Natural killer cell (primary cell): ENCODE results near the gene HK3. TPM values are rescaled to one million over a fixed set of nuclear protein-coding genes. Genes with fewer than 3 reads are reported as not detected.
"Not testable (repeated sequence)": the region's sequence is repeated elsewhere in the genome, so short reads cannot be mapped to it uniquely, and the experiment has no call there.

Experiments used
- ATAC-seq, 3 donors: fragments of 150-1000 bp in 2 of 3; fragments of 200-7000 bp in 1 of 3; cut with Tn5 transposase; 1 replicate in 1 of 3; 2 replicates in 2 of 3; pipeline ENCODE4 v1.10.0; 2021; ENCODE audit warnings: mild to moderate bottlenecking in 2 of 3, moderate library complexity in 2 of 3
- DNase-seq, 2 donors: peaks; one replicate each; pipeline versions ENCODE4 v3.0.0 to v3.0.0-alpha.2; 2013 to 2021; ENCODE audit warnings: mixed read lengths in 1 of 2
- H3K27ac ChIP-seq: one replicate; pipeline ENCODE4 v1.5.1; 2013; ENCODE audit warnings: mild to moderate bottlenecking, low read length
- H3K27me3 ChIP-seq: one replicate; pipeline ENCODE4 v1.6.1; 2013; ENCODE audit warnings: low read length; ENCODE audit not compliant: control insufficient read depth, insufficient read depth
- H3K36me3 ChIP-seq: one replicate; pipeline ENCODE4 v1.6.1; 2013; ENCODE audit warnings: low read length; ENCODE audit not compliant: control insufficient read depth, insufficient read depth
- H3K4me1 ChIP-seq: one replicate; pipeline ENCODE4 v1.6.1; 2013; ENCODE audit warnings: low read length; ENCODE audit not compliant: control insufficient read depth, insufficient read depth
- H3K4me3 ChIP-seq: one replicate; pipeline ENCODE4 v1.5.1; 2013; ENCODE audit warnings: low read length
- H3K9me3 ChIP-seq: one replicate; pipeline ENCODE4 v1.6.1; 2013; ENCODE audit warnings: low read length; ENCODE audit not compliant: control insufficient read depth, insufficient read depth
- H3K27ac Mint-ChIP-seq, 2 donors: one replicate each; pipeline ENCODE4 v1.8.0; 2022; ENCODE audit warnings: mild to moderate bottlenecking in 2 of 2, mixed read lengths in 2 of 2, moderate library complexity in 1 of 2
- H3K27me3 Mint-ChIP-seq, 2 donors: one replicate each; pipeline ENCODE4 v1.8.0; 2022; ENCODE audit warnings: low read depth in 2 of 2, mixed read lengths in 2 of 2
- H3K36me3 Mint-ChIP-seq: one replicate; pipeline ENCODE4 v1.8.0; 2022; ENCODE audit warnings: mixed read lengths
- H3K4me1 Mint-ChIP-seq, 2 donors: one replicate each; pipeline ENCODE4 v1.8.0; 2022; ENCODE audit warnings: mixed read lengths in 2 of 2
- H3K4me3 Mint-ChIP-seq: one replicate; pipeline ENCODE4 v1.8.0; 2022; ENCODE audit warnings: mild to moderate bottlenecking, moderate library complexity, mixed read lengths
- H3K9me3 Mint-ChIP-seq, 2 donors: one replicate each; pipeline ENCODE4 v1.8.0; 2022; ENCODE audit warnings: mixed read lengths in 2 of 2
- WGBS: methylation state at CpG from one replicate; pipeline ENCODE4 v1.1.7; 2013; ENCODE audit warnings: missing lambda C conversion rate; ENCODE audit not compliant: insufficient coverage; 5-methylcytosine and 5-hydroxymethylcytosine counted together
- intact Hi-C: fragments of 100-400 bp; cut with micrococcal nuclease; formaldehyde crosslinking; loops from one replicate; pipeline ENCODE4 v1.14.2; 2022
- total RNA-seq, 4 donors: library from RNA; stranded (reverse); fragments of 120-200 nt in 1 of 4; gene quantifications; one replicate each; pipeline versions ENCODE4 v1.2.3 to v1.2.4, GENCODE V29; 2013 to 2022
- TF ChIP-seq, protein P1 (sequence below): fragments of 200-600 bp; IDR thresholded peaks from one replicate; pipeline ENCODE4 v1.8.0; 2022; ENCODE audit warnings: antibody characterized with exemption

The HK3 gene
- total RNA-seq, 3 donors from 2014 or later (not counting 1 experiment from before 2014, with no cell fraction given) = 6.6 to 56.1 (median 26.2) TPM

DNA sequence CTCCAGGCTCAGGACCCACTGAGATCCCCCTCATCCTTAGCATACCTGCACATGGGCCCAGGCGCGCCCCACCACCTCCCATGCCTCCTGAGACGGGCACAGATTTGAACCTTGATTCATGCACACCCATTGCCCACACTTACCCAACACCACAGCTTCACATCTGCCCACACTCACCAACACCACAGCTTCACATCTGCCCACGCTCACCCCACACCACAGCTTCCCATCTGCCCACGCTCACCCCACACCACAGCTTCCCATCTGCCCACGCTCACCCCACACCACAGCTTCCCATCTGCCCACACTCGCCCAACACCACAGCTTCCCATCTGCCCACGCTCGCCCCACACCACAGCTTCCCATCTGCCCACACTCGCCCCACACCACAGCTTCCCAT lies 28.5 kb downstream of the HK3 start:
- Histone ChIP-seq H3K27me3 (peaks cover 12% of the 10 kb centered on the region), H3K9me3 (peaks cover 16% of the 10 kb centered on the region), H3K4me1 (peaks cover 27% of the 10 kb centered on the region)
- 40% methylated on average over 7 of the region's 10 CpGs for WGBS
- H3K27me3 Mint-ChIP-seq = peaks cover 3 to 17% of the 10 kb centered on the region in 2 donors
- H3K27ac ChIP-seq, intact Hi-C loops, ATAC-seq, H3K9me3 Mint-ChIP-seq, H3K36me3 Mint-ChIP-seq, H3K36me3 ChIP-seq, DNase-seq, H3K4me3 ChIP-seq, H3K4me3 Mint-ChIP-seq: not testable (repeated sequence)
- H3K4me1 Mint-ChIP-seq = peaks cover 9 to 32% of the 10 kb centered on the region in 2 donors
- peak overlapping the region in 1 of 2 donors; percentile 57 for H3K27ac Mint-ChIP-seq

DNA sequence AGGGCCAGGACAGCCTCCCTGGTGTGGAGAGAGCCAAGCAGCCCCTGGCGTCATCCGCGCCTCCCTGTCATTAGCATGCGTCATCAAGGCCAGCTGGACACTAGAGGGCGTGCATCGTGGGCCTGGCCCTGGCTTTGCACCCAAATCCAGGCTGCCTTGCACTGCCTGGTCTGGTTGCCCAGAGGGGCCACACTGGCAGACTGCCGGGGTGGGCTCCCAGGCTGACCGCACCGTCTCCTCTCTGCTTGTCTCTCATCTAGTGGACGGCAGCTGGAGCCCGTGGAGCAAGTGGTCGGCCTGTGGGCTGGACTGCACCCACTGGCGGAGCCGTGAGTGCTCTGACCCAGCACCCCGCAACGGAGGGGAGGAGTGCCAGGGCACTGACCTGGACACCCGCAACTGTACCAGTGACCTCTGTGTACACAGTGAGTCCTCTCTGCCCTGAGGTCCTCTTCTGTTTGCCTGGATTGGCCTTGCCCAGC lies 29.0 kb downstream of the HK3 start:
- peaks cover 5 to 27% of the 10 kb centered on the region in 2 donors for H3K4me1 Mint-ChIP-seq
- Histone ChIP-seq H3K27me3 (peaks cover 14% of the 10 kb centered on the region), H3K4me1 (peaks cover 23% of the 10 kb centered on the region), H3K9me3 (peaks cover 16% of the 10 kb centered on the region), H3K36me3 (no peaks in the 10 kb centered on the region), H3K4me3 (no peak overlapping the region), H3K27ac (no peak overlapping the region)
- TF ChIP-seq, protein P1, sequence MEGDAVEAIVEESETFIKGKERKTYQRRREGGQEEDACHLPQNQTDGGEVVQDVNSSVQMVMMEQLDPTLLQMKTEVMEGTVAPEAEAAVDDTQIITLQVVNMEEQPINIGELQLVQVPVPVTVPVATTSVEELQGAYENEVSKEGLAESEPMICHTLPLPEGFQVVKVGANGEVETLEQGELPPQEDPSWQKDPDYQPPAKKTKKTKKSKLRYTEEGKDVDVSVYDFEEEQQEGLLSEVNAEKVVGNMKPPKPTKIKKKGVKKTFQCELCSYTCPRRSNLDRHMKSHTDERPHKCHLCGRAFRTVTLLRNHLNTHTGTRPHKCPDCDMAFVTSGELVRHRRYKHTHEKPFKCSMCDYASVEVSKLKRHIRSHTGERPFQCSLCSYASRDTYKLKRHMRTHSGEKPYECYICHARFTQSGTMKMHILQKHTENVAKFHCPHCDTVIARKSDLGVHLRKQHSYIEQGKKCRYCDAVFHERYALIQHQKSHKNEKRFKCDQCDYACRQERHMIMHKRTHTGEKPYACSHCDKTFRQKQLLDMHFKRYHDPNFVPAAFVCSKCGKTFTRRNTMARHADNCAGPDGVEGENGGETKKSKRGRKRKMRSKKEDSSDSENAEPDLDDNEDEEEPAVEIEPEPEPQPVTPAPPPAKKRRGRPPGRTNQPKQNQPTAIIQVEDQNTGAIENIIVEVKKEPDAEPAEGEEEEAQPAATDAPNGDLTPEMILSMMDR = no peak
- intact Hi-C loops = no loop called here
- 72% methylated on average over 17 of the region's 17 CpGs for WGBS
- H3K27ac Mint-ChIP-seq = peak overlapping the region in 1 of 2 donors; percentile 57
- no peaks in the 10 kb centered on the region for H3K36me3 Mint-ChIP-seq
- peaks cover 0 to 6% of the 10 kb centered on the region in 2 donors for H3K9me3 Mint-ChIP-seq
- peaks cover 7 to 18% of the 10 kb centered on the region in 2 donors for H3K27me3 Mint-ChIP-seq
- ATAC-seq = no peak
- DNase-seq = no peak
- H3K4me3 Mint-ChIP-seq = no peak overlapping the region

DNA sequence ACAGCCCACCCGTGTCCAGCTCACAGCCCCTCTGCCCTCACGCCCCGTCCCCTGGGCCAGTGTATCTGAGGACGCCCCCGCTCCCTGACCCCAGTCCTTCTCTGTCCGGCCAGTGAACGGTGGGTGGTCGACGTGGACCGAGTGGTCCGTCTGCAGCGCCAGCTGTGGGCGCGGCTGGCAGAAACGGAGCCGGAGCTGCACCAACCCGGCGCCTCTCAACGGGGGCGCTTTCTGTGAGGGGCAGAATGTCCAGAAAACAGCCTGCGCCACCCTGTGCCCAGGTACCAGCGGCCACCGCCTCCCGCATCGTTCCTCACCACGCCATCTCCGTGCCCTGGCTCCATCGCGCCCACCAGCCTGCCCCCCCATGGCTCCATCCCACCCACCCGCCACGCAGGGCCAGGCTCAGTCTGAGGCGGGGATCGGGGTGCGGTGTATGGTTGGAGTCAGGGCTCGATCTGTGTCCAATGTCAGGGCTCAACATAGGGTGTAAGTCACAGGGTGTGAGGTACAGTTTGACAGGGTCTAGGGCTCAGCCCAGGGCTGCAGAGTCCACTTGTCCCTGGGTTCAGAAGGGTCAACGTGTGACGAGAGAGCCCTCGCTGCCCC lies 29.5 kb downstream of the HK3 start:
- 88% methylated on average over 38 of the region's 38 CpGs for WGBS
- H3K27me3 ChIP-seq = peaks cover 15% of the 10 kb centered on the region
- H3K36me3 ChIP-seq = no peaks in the 10 kb centered on the region
- peaks cover 16% of the 10 kb centered on the region for H3K9me3 ChIP-seq
- H3K4me3 ChIP-seq = no peak overlapping the region
- no peak overlapping the region for H3K27ac ChIP-seq
- H3K27me3 Mint-ChIP-seq = peaks cover 7 to 18% of the 10 kb centered on the region in 2 donors
- no peak overlapping the region for H3K27ac Mint-ChIP-seq
- peaks cover 23% of the 10 kb centered on the region for H3K4me1 ChIP-seq
- ATAC-seq = no peak
- H3K4me3 Mint-ChIP-seq = no peak overlapping the region
- no peak for DNase-seq
- TF ChIP-seq, protein P1 = no peak
- no peaks in the 10 kb centered on the region for H3K36me3 Mint-ChIP-seq
- H3K9me3 Mint-ChIP-seq = peaks cover 0 to 6% of the 10 kb centered on the region in 2 donors
- peaks cover 5 to 24% of the 10 kb centered on the region in 2 donors for H3K4me1 Mint-ChIP-seq
- intact Hi-C loops = no loop called here

DNA sequence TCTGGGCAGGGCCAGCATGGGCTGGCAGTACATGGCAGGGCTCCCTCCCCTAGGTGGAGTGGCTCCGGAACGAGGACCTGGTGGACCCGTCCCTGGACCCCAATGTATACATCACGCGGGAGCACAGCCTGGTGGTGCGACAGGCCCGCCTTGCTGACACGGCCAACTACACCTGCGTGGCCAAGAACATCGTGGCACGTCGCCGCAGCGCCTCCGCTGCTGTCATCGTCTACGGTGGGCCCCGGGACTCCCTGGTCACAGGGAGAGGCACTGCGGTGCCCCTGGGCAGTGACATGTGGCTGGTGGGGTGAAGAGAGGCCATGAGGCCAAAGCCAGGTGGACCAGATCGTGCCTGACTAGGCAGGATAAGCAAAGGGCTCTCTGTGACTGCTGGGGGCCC lies 30.4 kb downstream of the HK3 start:
- peaks cover 15% of the 10 kb centered on the region for H3K4me1 ChIP-seq
- no peak overlapping the region for H3K4me3 ChIP-seq
- intact Hi-C loops = no loop called here
- peaks cover 16% of the 10 kb centered on the region for H3K9me3 ChIP-seq
- no peak for ATAC-seq
- H3K36me3 ChIP-seq = no peaks in the 10 kb centered on the region
- H3K27me3 ChIP-seq = peaks cover 15% of the 10 kb centered on the region
- Mint-ChIP-seq H3K36me3 (no peaks in the 10 kb centered on the region), H3K27ac (no peak overlapping the region), H3K9me3 (peaks cover 0 to 6% of the 10 kb centered on the region in 2 donors), H3K4me1 (peaks cover 5 to 23% of the 10 kb centered on the region in 2 donors), H3K27me3 (peaks cover 7 to 18% of the 10 kb centered on the region in 2 donors), H3K4me3 (no peak overlapping the region)
- no peak overlapping the region for H3K27ac ChIP-seq
- 93% methylated on average over 20 of the region's 20 CpGs for WGBS
- TF ChIP-seq, protein P1 = no peak
- DNase-seq = no peak
